HEK293 (cell line): ENCODE measurements around the gene WDCP.

ENCODE experiments used
- BCL11A ChIP-seq: fragments of 450-650 bp; formaldehyde crosslinking; IDR thresholded peaks from 2 replicates; pipeline ENCODE4 v1.5.1; 2016; ENCODE audit warnings: low read depth, missing biosample characterization, missing genetic modification characterization
- FEZF1 ChIP-seq: fragments of 450-650 bp; formaldehyde crosslinking; IDR thresholded peaks from 2 replicates; pipeline ENCODE4 v1.5.1; 2016; ENCODE audit warnings: missing biosample characterization, missing genetic modification characterization
- GFI1B ChIP-seq: fragments of 450-650 bp; formaldehyde crosslinking; IDR thresholded peaks from 2 replicates; pipeline ENCODE4 v1.5.1; 2016; ENCODE audit warnings: missing biosample characterization, missing genetic modification characterization
- MYNN ChIP-seq: fragments of 450-650 bp; formaldehyde crosslinking; IDR thresholded peaks from 2 replicates; pipeline ENCODE4 v1.5.1; 2016; ENCODE audit warnings: missing biosample characterization, missing genetic modification characterization, borderline replicate concordance
- REPIN1 ChIP-seq: fragments of 450-650 bp; formaldehyde crosslinking; IDR thresholded peaks from 2 replicates; pipeline ENCODE4 v1.5.1; 2017; ENCODE audit warnings: missing biosample characterization, missing genetic modification characterization, low read depth
- SETDB1 ChIP-seq: IDR thresholded peaks from one replicate; pipeline ENCODE4 v1.6.1; 2017; ENCODE audit warnings: mild to moderate bottlenecking, low read length, moderate library complexity, mixed read lengths; ENCODE audit not compliant: insufficient read length
- YY2 ChIP-seq: fragments of 450-650 bp; formaldehyde crosslinking; IDR thresholded peaks from 2 replicates; pipeline ENCODE4 v1.5.1; 2016; ENCODE audit warnings: missing biosample characterization, missing genetic modification characterization
- ZBTB1 ChIP-seq: fragments of 450-650 bp; formaldehyde crosslinking; IDR thresholded peaks from 2 replicates; pipeline ENCODE4 v1.5.1; 2016; ENCODE audit warnings: missing biosample characterization, missing genetic modification characterization
- ZBTB7A ChIP-seq: fragments of 450-650 bp; formaldehyde crosslinking; IDR thresholded peaks from 2 replicates; pipeline ENCODE4 v1.5.1; 2016; ENCODE audit warnings: low read depth, missing biosample characterization, missing genetic modification characterization
- ZEB2 ChIP-seq: fragments of 450-650 bp; formaldehyde crosslinking; IDR thresholded peaks from 2 replicates; pipeline ENCODE4 v1.5.1; 2016; ENCODE audit warnings: missing biosample characterization, missing genetic modification characterization
- ZNF169 ChIP-seq: fragments of 450-650 bp; formaldehyde crosslinking; IDR thresholded peaks from 2 replicates; pipeline ENCODE4 v1.5.1; 2016; ENCODE audit warnings: missing biosample characterization, missing genetic modification characterization
- ZNF2 ChIP-seq: fragments of 450-650 bp; formaldehyde crosslinking; IDR thresholded peaks from 2 replicates; pipeline ENCODE4 v1.5.1; 2016; ENCODE audit warnings: missing biosample characterization, missing genetic modification characterization
- ZNF202 ChIP-seq: fragments of 450-650 bp; formaldehyde crosslinking; IDR thresholded peaks from 2 replicates; pipeline ENCODE4 v1.5.1; 2016; ENCODE audit warnings: missing biosample characterization, missing genetic modification characterization, borderline replicate concordance
- ZNF23 ChIP-seq: fragments of 450-650 bp; formaldehyde crosslinking; IDR thresholded peaks from 2 replicates; pipeline ENCODE4 v1.5.1; 2016; ENCODE audit warnings: missing biosample characterization, missing genetic modification characterization, borderline replicate concordance
- ZNF24 ChIP-seq: fragments of 450-650 bp; formaldehyde crosslinking; IDR thresholded peaks from 2 replicates; pipeline ENCODE4 v1.5.1; 2016; ENCODE audit warnings: missing biosample characterization, missing genetic modification characterization
- ZNF292 ChIP-seq: fragments of 450-650 bp; formaldehyde crosslinking; IDR thresholded peaks from 2 replicates; pipeline ENCODE4 v1.5.1; 2016; ENCODE audit warnings: low read depth, missing biosample characterization, missing genetic modification characterization, borderline replicate concordance
- ZNF366 ChIP-seq: fragments of 450-650 bp; formaldehyde crosslinking; conservative IDR thresholded peaks from 2 replicates; pipeline ENCODE4 v1.5.1; 2016; ENCODE audit warnings: missing biosample characterization, missing genetic modification characterization
- ZNF37A ChIP-seq: fragments of 450-650 bp; IDR thresholded peaks from 2 replicates; pipeline ENCODE4 v1.5.1; 2018; ENCODE audit warnings: missing biosample characterization, missing genetic modification characterization
- ZNF501 ChIP-seq: fragments of 450-650 bp; formaldehyde crosslinking; IDR thresholded peaks from 2 replicates; pipeline ENCODE4 v1.5.1; 2016; ENCODE audit warnings: missing biosample characterization, missing genetic modification characterization
- ZNF510 ChIP-seq: fragments of 450-650 bp; formaldehyde crosslinking; IDR thresholded peaks from 2 replicates; pipeline ENCODE4 v1.5.1; 2018; ENCODE audit warnings: mild to moderate bottlenecking, missing genetic modification characterization, missing biosample characterization; ENCODE audit not compliant: insufficient replicate concordance
- ZNF544 ChIP-seq: fragments of 450-650 bp; formaldehyde crosslinking; IDR thresholded peaks from 2 replicates; pipeline ENCODE4 v1.5.0; 2017; ENCODE audit warnings: missing biosample characterization, missing genetic modification characterization
- ZNF585B ChIP-seq: fragments of 450-650 bp; formaldehyde crosslinking; IDR thresholded peaks from 2 replicates; pipeline ENCODE4 v1.5.1; 2016; ENCODE audit warnings: missing biosample characterization, missing genetic modification characterization
- ZNF600 ChIP-seq: fragments of 450-650 bp; formaldehyde crosslinking; IDR thresholded peaks from 2 replicates; pipeline ENCODE4 v1.5.1; 2016; ENCODE audit warnings: missing biosample characterization, missing genetic modification characterization
- ZNF621 ChIP-seq: fragments of 450-650 bp; formaldehyde crosslinking; IDR thresholded peaks from 2 replicates; pipeline ENCODE4 v1.5.1; 2017; ENCODE audit warnings: missing biosample characterization, missing genetic modification characterization
- ZNF660 ChIP-seq: fragments of 450-650 bp; IDR thresholded peaks from 2 replicates; pipeline ENCODE4 v1.5.1; 2018; ENCODE audit warnings: missing biosample characterization, mild to moderate bottlenecking, missing genetic modification characterization
- ZNF747 ChIP-seq: fragments of 450-650 bp; formaldehyde crosslinking; IDR thresholded peaks from 2 replicates; pipeline ENCODE4 v1.5.1; 2016; ENCODE audit warnings: missing biosample characterization, missing genetic modification characterization
- ZNF791 ChIP-seq: fragments of 450-650 bp; formaldehyde crosslinking; IDR thresholded peaks from 2 replicates; pipeline ENCODE4 v1.5.1; 2016; ENCODE audit warnings: missing biosample characterization, missing genetic modification characterization
- ZXDB ChIP-seq: fragments of 450-650 bp; formaldehyde crosslinking; IDR thresholded peaks from 2 replicates; pipeline ENCODE4 v1.5.1; 2016; ENCODE audit warnings: missing biosample characterization, missing genetic modification characterization
- TF ChIP-seq, protein P1 (sequence below): fragments of 450-650 bp; formaldehyde crosslinking; IDR thresholded peaks from 2 replicates; pipeline ENCODE4 v1.5.1; 2016; ENCODE audit warnings: missing biosample characterization, missing genetic modification characterization
- TF ChIP-seq, protein P2 (sequence below): fragments of 450-650 bp; formaldehyde crosslinking; IDR thresholded peaks from 2 replicates; pipeline ENCODE4 v1.5.1; 2016; ENCODE audit warnings: missing biosample characterization, missing genetic modification characterization, borderline replicate concordance
- TF ChIP-seq, protein P3 (sequence below): fragments of 450-650 bp; formaldehyde crosslinking; IDR thresholded peaks from 2 replicates; pipeline ENCODE4 v1.5.1; 2016; ENCODE audit warnings: missing biosample characterization, missing genetic modification characterization
- TF ChIP-seq, protein P4 (sequence below): fragments of 450-650 bp; formaldehyde crosslinking; IDR thresholded peaks from 2 replicates; pipeline ENCODE4 v1.5.1; 2016; ENCODE audit warnings: missing biosample characterization, missing genetic modification characterization, low read depth
- TF ChIP-seq, protein P5 (sequence below): fragments of 450-650 bp; formaldehyde crosslinking; IDR thresholded peaks from 2 replicates; pipeline ENCODE4 v1.5.1; 2016; ENCODE audit warnings: missing biosample characterization, missing genetic modification characterization

WDCP gene

DNA sequence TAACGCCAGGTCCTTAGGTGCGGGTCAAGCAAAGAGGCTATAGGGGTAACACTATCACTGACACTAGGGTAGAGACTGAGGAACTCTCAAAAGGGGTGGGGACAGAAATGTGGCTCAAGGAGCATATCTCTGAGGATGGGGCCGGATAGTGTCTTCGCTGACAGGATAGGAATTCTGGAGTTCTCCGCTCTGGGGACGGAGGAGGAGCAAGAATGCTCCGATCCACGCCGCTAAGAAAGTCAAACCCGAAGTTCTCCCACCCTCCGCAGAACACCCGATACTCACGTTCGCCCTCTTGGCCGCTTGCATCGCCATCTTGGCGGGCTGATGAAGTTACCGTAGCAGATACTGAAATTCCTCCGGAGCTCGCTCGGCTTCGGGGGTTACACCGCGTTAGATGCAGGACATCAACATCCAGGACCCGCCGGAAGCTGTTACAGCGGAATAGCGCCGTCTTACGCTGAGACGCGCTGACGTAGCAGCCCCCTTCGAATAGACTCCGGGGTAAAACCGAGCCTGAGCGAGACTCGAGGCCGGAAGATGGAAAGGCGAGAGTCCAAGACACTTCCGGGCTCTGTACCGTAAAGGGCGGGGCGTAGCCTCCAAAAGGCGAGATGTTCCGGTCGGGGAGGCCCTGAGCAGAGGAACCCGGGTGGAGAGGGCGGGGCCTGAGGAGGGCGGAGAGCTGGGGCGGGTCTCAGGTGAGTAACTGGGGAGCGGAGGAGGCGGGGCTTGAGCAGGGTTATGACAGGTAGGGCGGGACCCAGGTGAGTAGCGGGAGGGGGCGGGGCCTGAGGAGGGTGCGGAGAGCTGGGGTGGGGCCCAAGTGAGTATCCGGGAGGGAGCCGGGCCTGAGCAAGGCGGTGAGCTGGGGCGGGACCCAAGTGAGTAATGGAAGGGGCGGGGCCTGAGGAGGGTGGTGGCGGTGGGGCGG, 29.0 kb upstream of the WDCP start, which contains the start of gene SF3B6 (continued):
- TF ChIP-seq, protein P1, sequence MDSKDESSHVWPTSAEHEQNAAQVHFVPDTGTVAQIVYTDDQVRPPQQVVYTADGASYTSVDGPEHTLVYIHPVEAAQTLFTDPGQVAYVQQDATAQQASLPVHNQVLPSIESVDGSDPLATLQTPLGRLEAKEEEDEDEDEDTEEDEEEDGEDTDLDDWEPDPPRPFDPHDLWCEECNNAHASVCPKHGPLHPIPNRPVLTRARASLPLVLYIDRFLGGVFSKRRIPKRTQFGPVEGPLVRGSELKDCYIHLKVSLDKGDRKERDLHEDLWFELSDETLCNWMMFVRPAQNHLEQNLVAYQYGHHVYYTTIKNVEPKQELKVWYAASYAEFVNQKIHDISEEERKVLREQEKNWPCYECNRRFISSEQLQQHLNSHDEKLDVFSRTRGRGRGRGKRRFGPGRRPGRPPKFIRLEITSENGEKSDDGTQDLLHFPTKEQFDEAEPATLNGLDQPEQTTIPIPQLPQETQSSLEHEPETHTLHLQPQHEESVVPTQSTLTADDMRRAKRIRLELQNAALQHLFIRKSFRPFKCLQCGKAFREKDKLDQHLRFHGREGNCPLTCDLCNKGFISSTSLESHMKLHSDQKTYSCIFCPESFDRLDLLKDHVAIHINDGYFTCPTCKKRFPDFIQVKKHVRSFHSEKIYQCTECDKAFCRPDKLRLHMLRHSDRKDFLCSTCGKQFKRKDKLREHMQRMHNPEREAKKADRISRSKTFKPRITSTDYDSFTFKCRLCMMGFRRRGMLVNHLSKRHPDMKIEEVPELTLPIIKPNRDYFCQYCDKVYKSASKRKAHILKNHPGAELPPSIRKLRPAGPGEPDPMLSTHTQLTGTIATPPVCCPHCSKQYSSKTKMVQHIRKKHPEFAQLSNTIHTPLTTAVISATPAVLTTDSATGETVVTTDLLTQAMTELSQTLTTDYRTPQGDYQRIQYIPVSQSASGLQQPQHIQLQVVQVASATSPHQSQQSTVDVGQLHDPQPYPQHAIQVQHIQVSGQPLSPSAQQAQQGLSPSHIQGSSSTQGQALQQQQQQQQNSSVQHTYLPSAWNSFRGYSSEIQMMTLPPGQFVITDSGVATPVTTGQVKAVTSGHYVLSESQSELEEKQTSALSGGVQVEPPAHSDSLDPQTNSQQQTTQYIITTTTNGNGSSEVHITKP (tag by site-specific recombination): peak; percentile 71
- TF ChIP-seq ZNF510 (tag by site-specific recombination) (no peak), ZBTB7A (tag by site-specific recombination) (no peak), FEZF1 (tag by site-specific recombination) (0 out of 2 replicates have a peak, but pooled peaks have one; percentile 14), SETDB1 (no peak), ZNF747 (tag by site-specific recombination) (no peak), ZNF24 (tag by site-specific recombination) (peak; percentile 77; the same call in 1 of the 2 replicates), ZNF169 (tag by site-specific recombination) (no peak), ZEB2 (tag by site-specific recombination) (peak; percentile 89), ZNF544 (no peak), GFI1B (no peak), ZNF600 (peak; percentile 86; the same call in 1 of the 2 replicates), ZNF23 (tag by site-specific recombination) (no peak), ZNF621 (tag by site-specific recombination) (no peak), ZNF2 (tag by site-specific recombination) (peak; percentile 76; the same call in 1 of the 2 replicates), ZNF366 (no peak), ZNF791 (tag by site-specific recombination) (no peak), ZNF202 (tag by site-specific recombination) (no peak), REPIN1 (tag by site-specific recombination) (0 out of 2 replicates have a peak, but pooled peaks have one; percentile 52), MYNN (tag by site-specific recombination) (no peak), ZNF37A (tag by site-specific recombination) (no peak), ZBTB1 (tag by site-specific recombination) (no peak), BCL11A (no peak), YY2 (tag by site-specific recombination) (no peak), ZXDB (tag by site-specific recombination) (peak; percentile 95), ZNF585B (tag by site-specific recombination) (no peak), ZNF660 (tag by site-specific recombination) (peak; percentile 97), ZNF292 (tag by site-specific recombination) (no peak), ZNF501 (tag by site-specific recombination) (peak; percentile 85)
- TF ChIP-seq, protein P2, sequence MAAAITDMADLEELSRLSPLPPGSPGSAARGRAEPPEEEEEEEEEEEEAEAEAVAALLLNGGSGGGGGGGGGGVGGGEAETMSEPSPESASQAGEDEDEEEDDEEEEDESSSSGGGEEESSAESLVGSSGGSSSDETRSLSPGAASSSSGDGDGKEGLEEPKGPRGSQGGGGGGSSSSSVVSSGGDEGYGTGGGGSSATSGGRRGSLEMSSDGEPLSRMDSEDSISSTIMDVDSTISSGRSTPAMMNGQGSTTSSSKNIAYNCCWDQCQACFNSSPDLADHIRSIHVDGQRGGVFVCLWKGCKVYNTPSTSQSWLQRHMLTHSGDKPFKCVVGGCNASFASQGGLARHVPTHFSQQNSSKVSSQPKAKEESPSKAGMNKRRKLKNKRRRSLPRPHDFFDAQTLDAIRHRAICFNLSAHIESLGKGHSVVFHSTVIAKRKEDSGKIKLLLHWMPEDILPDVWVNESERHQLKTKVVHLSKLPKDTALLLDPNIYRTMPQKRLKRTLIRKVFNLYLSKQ (tag by site-specific recombination): no peak
- TF ChIP-seq, protein P3, sequence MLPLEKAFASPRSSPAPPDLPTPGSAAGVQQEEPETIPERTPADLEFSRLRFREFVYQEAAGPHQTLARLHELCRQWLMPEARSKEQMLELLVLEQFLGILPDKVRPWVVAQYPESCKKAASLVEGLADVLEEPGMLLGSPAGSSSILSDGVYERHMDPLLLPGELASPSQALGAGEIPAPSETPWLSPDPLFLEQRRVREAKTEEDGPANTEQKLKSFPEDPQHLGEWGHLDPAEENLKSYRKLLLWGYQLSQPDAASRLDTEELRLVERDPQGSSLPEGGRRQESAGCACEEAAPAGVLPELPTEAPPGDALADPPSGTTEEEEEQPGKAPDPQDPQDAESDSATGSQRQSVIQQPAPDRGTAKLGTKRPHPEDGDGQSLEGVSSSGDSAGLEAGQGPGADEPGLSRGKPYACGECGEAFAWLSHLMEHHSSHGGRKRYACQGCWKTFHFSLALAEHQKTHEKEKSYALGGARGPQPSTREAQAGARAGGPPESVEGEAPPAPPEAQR: no peak
- TF ChIP-seq, protein P4, sequence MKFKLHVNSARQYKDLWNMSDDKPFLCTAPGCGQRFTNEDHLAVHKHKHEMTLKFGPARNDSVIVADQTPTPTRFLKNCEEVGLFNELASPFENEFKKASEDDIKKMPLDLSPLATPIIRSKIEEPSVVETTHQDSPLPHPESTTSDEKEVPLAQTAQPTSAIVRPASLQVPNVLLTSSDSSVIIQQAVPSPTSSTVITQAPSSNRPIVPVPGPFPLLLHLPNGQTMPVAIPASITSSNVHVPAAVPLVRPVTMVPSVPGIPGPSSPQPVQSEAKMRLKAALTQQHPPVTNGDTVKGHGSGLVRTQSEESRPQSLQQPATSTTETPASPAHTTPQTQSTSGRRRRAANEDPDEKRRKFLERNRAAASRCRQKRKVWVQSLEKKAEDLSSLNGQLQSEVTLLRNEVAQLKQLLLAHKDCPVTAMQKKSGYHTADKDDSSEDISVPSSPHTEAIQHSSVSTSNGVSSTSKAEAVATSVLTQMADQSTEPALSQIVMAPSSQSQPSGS: peak; percentile 70
- TF ChIP-seq, protein P5, sequence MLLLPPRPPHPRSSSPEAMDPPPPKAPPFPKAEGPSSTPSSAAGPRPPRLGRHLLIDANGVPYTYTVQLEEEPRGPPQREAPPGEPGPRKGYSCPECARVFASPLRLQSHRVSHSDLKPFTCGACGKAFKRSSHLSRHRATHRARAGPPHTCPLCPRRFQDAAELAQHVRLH (tag by site-specific recombination): peak; percentile 100
